Mesenchymal stem cell (in vitro differentiated cells and primary cell): ENCODE measurements around the gene GFRA4.

Experiments used
- DNase-seq: peaks from one replicate; pipeline ENCODE4 v3.0.0-alpha.2; 2013
- H2AFZ ChIP-seq: one replicate; pipeline ENCODE4 v1.6.1; 2013; ENCODE audit warnings: low read depth, mild to moderate bottlenecking, control low read depth, inconsistent platforms, low read length, moderate library complexity
- H2AK5ac ChIP-seq: 2 replicates; pipeline ENCODE4 v1.6.1; 2013; ENCODE audit warnings: low read length, moderate library complexity, mild to moderate bottlenecking, inconsistent platforms; ENCODE audit not compliant: severe bottlenecking
- H2BK120ac ChIP-seq: one replicate; pipeline ENCODE4 v1.6.1; 2013; ENCODE audit warnings: low read depth, mild to moderate bottlenecking, inconsistent platforms, low read length, moderate library complexity
- H2BK12ac ChIP-seq, 2 experiments: one replicate each; pipeline ENCODE4 v1.6.1; 2013; ENCODE audit warnings: inconsistent platforms in 2 of 2, low read length in 2 of 2, mild to moderate bottlenecking in 2 of 2, moderate library complexity in 2 of 2, control low read depth in 1 of 2
- H2BK15ac ChIP-seq: one replicate; pipeline ENCODE4 v1.6.1; 2013; ENCODE audit warnings: mild to moderate bottlenecking, low read depth, inconsistent platforms; ENCODE audit not compliant: poor library complexity, severe bottlenecking
- H2BK5ac ChIP-seq: 2 replicates; pipeline ENCODE4 v1.6.1; 2013; ENCODE audit warnings: low read depth, mild to moderate bottlenecking, low read length, control low read depth, inconsistent platforms; ENCODE audit not compliant: poor library complexity, severe bottlenecking
- H3K14ac ChIP-seq, 2 experiments: one replicate each; pipeline ENCODE4 v1.6.1; 2013; ENCODE audit warnings: inconsistent platforms in 2 of 2, low read length in 2 of 2, control low read depth in 1 of 2, mild to moderate bottlenecking in 1 of 2, moderate library complexity in 1 of 2
- H3K18ac ChIP-seq, 2 experiments: one replicate each; pipeline ENCODE4 v1.6.1; 2013; ENCODE audit warnings: inconsistent platforms in 2 of 2, low read length in 2 of 2, control low read depth in 1 of 2, low read depth in 1 of 2, mild to moderate bottlenecking in 1 of 2
- H3K23ac ChIP-seq, 2 experiments: one replicate each; pipeline ENCODE4 v1.6.1; 2013; ENCODE audit warnings: inconsistent platforms in 2 of 2, low read length in 2 of 2, mild to moderate bottlenecking in 2 of 2, moderate library complexity in 2 of 2, control low read depth in 1 of 2
- H3K27ac ChIP-seq: 2 replicates; pipeline ENCODE4 v1.5.1; 2013; ENCODE audit warnings: mild to moderate bottlenecking, moderate library complexity, low read length, control low read depth, inconsistent platforms; ENCODE audit not compliant: poor library complexity, severe bottlenecking
- H3K27me3 ChIP-seq, 2 experiments: 2 replicates each; pipeline versions ENCODE4 v1.6.1 to v1.7.0; 2013; ENCODE audit warnings: low read length in 2 of 2, mild to moderate bottlenecking in 2 of 2, moderate library complexity in 2 of 2, control low read depth in 1 of 2, inconsistent platforms in 1 of 2; ENCODE audit not compliant: control insufficient read depth in 1 of 2, insufficient read depth in 1 of 2
- H3K36me3 ChIP-seq, 2 experiments: 2 replicates each; pipeline versions ENCODE4 v1.6.1 to v1.7.0; 2013; ENCODE audit warnings: low read length in 2 of 2, control low read depth in 1 of 2, inconsistent platforms in 1 of 2, low read depth in 1 of 2, mild to moderate bottlenecking in 1 of 2; ENCODE audit not compliant: insufficient read depth in 2 of 2, control insufficient read depth in 1 of 2
- H3K4ac ChIP-seq, 2 experiments: one replicate each; pipeline ENCODE4 v1.6.1; 2013; ENCODE audit warnings: inconsistent platforms in 2 of 2, low read length in 2 of 2, mild to moderate bottlenecking in 2 of 2, moderate library complexity in 2 of 2, control low read depth in 1 of 2, low read depth in 1 of 2
- H3K4me1 ChIP-seq: 2 replicates; pipeline ENCODE4 v1.6.1; 2013; ENCODE audit warnings: low read depth, low read length, control low read depth; ENCODE audit not compliant: control insufficient read depth, insufficient read depth
- H3K4me2 ChIP-seq: 2 replicates; pipeline ENCODE4 v1.6.1; 2013; ENCODE audit warnings: low read length, mild to moderate bottlenecking, inconsistent platforms; ENCODE audit not compliant: poor library complexity, severe bottlenecking
- H3K4me3 ChIP-seq, 2 experiments: 2 replicates each; pipeline versions ENCODE4 v1.5.1 to v1.7.0; 2013; ENCODE audit warnings: low read length in 2 of 2, mild to moderate bottlenecking in 2 of 2, control low read depth in 1 of 2, low read depth in 1 of 2; ENCODE audit not compliant: insufficient read depth in 1 of 2
- H3K79me1 ChIP-seq: replicated peaks from 2 replicates; pipeline ENCODE4 v1.6.1; 2013; ENCODE audit warnings: mild to moderate bottlenecking, control low read depth, low read length, inconsistent platforms; ENCODE audit not compliant: poor library complexity, severe bottlenecking
- H3K9ac ChIP-seq: 2 replicates; pipeline ENCODE4 v1.7.0; 2013; ENCODE audit warnings: mild to moderate bottlenecking, low read length, moderate library complexity
- H3K9me3 ChIP-seq: 2 replicates; pipeline ENCODE4 v1.7.0; 2013; ENCODE audit warnings: mild to moderate bottlenecking, low read length; ENCODE audit not compliant: control insufficient read depth
- H4K8ac ChIP-seq: one replicate; pipeline ENCODE4 v1.6.1; 2013; ENCODE audit warnings: inconsistent platforms, mild to moderate bottlenecking, low read length, moderate library complexity
- H4K91ac ChIP-seq: one replicate; pipeline ENCODE4 v1.6.1; 2013; ENCODE audit warnings: mild to moderate bottlenecking, low read length, inconsistent platforms
- WGBS: methylation state at CpG from one replicate; pipeline ENCODE4 v1.1.7; 2013; ENCODE audit warnings: mixed read lengths; 5-methylcytosine and 5-hydroxymethylcytosine counted together

The GFRA4 gene

GRCh38 chr20:3661814-3662665 lies 1.2 kb downstream of the GFRA4 start:
- Histone ChIP-seq H3K36me3 (no peaks in the 10 kb centered on the region), H3K18ac (no peak overlapping the region), H2BK15ac (no peak overlapping the region), H2AFZ (no peak overlapping the region), H4K8ac (no peak overlapping the region), H2AK5ac (no peak overlapping the region), H3K4me1 (peaks cover 3% of the 10 kb centered on the region), H2BK12ac (no peak overlapping the region), H3K4me2 (no peak overlapping the region), H3K23ac (peak overlapping the region in 1 of 2 experiments; percentile 29), H4K91ac (no peak overlapping the region), H2BK5ac (no peak overlapping the region), H3K27me3 (peaks cover 32 to 58% of the 10 kb centered on the region in 2 experiments), H3K4ac (no peak overlapping the region), H3K4me3 (no peak overlapping the region), H3K14ac (peak overlapping the region in 1 of 2 experiments; percentile 30), H3K9me3 (no peaks in the 10 kb centered on the region), H2BK120ac (no peak overlapping the region), H3K79me1 (no peaks in the 10 kb centered on the region), H3K27ac (no peak overlapping the region), H3K9ac (no peak overlapping the region)
- no peak for DNase-seq
- WGBS = 82% methylated on average over 10 of the region's 12 CpGs

GRCh38 chr20:3661060-3661813 lies 2.0 kb downstream of the GFRA4 start:
- Histone ChIP-seq H2AK5ac (no peak overlapping the region), H3K36me3 (no peaks in the 10 kb centered on the region), H2BK120ac (no peak overlapping the region), H2BK12ac (no peak overlapping the region), H2AFZ (no peak overlapping the region), H2BK5ac (no peak overlapping the region), H3K9ac (no peak overlapping the region), H3K9me3 (no peaks in the 10 kb centered on the region), H3K4me3 (no peak overlapping the region), H3K79me1 (no peaks in the 10 kb centered on the region), H4K8ac (no peak overlapping the region), H3K4ac (no peak overlapping the region), H3K4me1 (peaks cover 2% of the 10 kb centered on the region), H3K27me3 (peaks cover 32 to 61% of the 10 kb centered on the region in 2 experiments), H3K14ac (no peak overlapping the region), H4K91ac (no peak overlapping the region), H3K18ac (no peak overlapping the region), H3K23ac (no peak overlapping the region), H3K27ac (no peak overlapping the region), H2BK15ac (peak overlapping the region; percentile 20), H3K4me2 (no peak overlapping the region)
- WGBS = 96% methylated on average over 59 of the region's 60 CpGs
- no peak for DNase-seq

GRCh38 chr20:3660262-3661059 lies 2.7 kb downstream of the GFRA4 start:
- Histone ChIP-seq H3K27me3 (peaks cover 32 to 61% of the 10 kb centered on the region in 2 experiments), H3K14ac (no peak overlapping the region), H3K9me3 (no peaks in the 10 kb centered on the region), H4K8ac (no peak overlapping the region), H3K4me1 (no peaks in the 10 kb centered on the region), H3K9ac (no peak overlapping the region), H3K23ac (no peak overlapping the region), H3K27ac (no peak overlapping the region), H3K79me1 (no peaks in the 10 kb centered on the region), H3K18ac (no peak overlapping the region), H3K4ac (no peak overlapping the region), H3K36me3 (no peaks in the 10 kb centered on the region), H4K91ac (no peak overlapping the region), H2BK120ac (no peak overlapping the region), H2AK5ac (no peak overlapping the region), H2BK5ac (no peak overlapping the region), H2AFZ (no peak overlapping the region), H3K4me2 (no peak overlapping the region), H2BK15ac (no peak overlapping the region), H2BK12ac (no peak overlapping the region), H3K4me3 (no peak overlapping the region)
- 97% methylated on average over 71 of the region's 75 CpGs for WGBS
- DNase-seq = no peak
